ENCODE measurements around the gene TRIM8. TPM values are rescaled to one million over a fixed set of nuclear protein-coding genes. Genes with fewer than 3 reads are reported as not detected.

The TRIM8 gene
- total RNA-seq, 1 experiment from 2014 or later: 36.3 TPM

DNA sequence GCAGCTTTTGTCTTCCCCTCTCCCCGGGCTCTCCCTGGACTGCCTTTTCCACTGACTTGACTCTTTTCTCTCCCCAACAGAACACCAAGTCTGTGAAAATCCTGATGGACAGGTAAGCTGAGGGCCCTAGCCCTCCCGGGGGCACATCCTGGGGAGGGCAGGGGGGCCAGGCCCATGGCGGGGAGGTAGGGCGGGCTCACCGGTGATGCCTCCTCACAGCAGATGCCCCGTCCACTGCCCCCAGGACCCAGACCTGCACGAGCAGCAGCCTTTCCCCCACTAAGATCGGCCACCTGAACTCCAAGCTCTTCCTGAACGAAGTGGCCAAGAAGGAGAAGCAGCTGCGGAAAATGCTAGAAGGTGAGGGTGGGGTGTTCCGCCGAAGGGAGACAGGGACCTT is 11.7 kb downstream of the TRIM8 start:
- ChIA-PET CTCF (interaction anchor here (1.0 to 2.3 kb wide), 3 partner anchors 14 to 23 kb away, joined by 3 to 10 read pairs (median 4); no protein-coding TSS in a partner anchor), POLR2A (no interaction called here)
- TF ChIP-seq ZNF671 (CRISPR knock-in tag; IDR thresholded peaks at IDR 0.05) (no peak), RELA (CRISPR knock-in tag; IDR thresholded peaks at IDR 0.05; ENCODE audit: borderline replicate concordance) (no peak), ZSCAN18 (CRISPR knock-in tag; IDR thresholded peaks at IDR 0.05) (no peak), ZNF396 (CRISPR knock-in tag; IDR thresholded peaks at IDR 0.05; ENCODE audit: borderline replicate concordance) (no peak), ZNF263 (CRISPR knock-in tag; IDR thresholded peaks at IDR 0.05; ENCODE audit: low read depth) (no peak), CREM (CRISPR knock-in tag; IDR thresholded peaks at IDR 0.05) (no peak), ESRRA (CRISPR knock-in tag; IDR thresholded peaks at IDR 0.05; ENCODE audit: borderline replicate concordance) (no peak), SMAD3 (CRISPR knock-in tag; IDR thresholded peaks at IDR 0.05; ENCODE audit: borderline replicate concordance) (no peak)
- TF ChIP-seq, protein P1, sequence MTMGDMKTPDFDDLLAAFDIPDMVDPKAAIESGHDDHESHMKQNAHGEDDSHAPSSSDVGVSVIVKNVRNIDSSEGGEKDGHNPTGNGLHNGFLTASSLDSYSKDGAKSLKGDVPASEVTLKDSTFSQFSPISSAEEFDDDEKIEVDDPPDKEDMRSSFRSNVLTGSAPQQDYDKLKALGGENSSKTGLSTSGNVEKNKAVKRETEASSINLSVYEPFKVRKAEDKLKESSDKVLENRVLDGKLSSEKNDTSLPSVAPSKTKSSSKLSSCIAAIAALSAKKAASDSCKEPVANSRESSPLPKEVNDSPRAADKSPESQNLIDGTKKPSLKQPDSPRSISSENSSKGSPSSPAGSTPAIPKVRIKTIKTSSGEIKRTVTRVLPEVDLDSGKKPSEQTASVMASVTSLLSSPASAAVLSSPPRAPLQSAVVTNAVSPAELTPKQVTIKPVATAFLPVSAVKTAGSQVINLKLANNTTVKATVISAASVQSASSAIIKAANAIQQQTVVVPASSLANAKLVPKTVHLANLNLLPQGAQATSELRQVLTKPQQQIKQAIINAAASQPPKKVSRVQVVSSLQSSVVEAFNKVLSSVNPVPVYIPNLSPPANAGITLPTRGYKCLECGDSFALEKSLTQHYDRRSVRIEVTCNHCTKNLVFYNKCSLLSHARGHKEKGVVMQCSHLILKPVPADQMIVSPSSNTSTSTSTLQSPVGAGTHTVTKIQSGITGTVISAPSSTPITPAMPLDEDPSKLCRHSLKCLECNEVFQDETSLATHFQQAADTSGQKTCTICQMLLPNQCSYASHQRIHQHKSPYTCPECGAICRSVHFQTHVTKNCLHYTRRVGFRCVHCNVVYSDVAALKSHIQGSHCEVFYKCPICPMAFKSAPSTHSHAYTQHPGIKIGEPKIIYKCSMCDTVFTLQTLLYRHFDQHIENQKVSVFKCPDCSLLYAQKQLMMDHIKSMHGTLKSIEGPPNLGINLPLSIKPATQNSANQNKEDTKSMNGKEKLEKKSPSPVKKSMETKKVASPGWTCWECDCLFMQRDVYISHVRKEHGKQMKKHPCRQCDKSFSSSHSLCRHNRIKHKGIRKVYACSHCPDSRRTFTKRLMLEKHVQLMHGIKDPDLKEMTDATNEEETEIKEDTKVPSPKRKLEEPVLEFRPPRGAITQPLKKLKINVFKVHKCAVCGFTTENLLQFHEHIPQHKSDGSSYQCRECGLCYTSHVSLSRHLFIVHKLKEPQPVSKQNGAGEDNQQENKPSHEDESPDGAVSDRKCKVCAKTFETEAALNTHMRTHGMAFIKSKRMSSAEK (CRISPR knock-in tag; IDR thresholded peaks at IDR 0.05; ENCODE audit: borderline replicate concordance): no peak
- no peaks in the 10 kb centered on the region; the same call in 1 of the 2 replicates for H3K27me3 Mint-ChIP-seq (ENCODE audit: low read depth)
- no peak overlapping the region for H3K4me3 Mint-ChIP-seq
- peaks cover 28% of the 10 kb centered on the region for H3K36me3 Mint-ChIP-seq
- no peak for ATAC-seq
- H3K27ac Mint-ChIP-seq: no peak overlapping the region
- H3K4me1 Mint-ChIP-seq: peaks cover 17% of the 10 kb centered on the region
- no peaks in the 10 kb centered on the region for H3K9me3 Mint-ChIP-seq
- no peak for DNase-seq (ENCODE audit: low spot score)

- CTCF ChIA-PET: interaction anchor here (0.8 to 1.4 kb wide), 3 partner anchors 13 to 153 kb away, joined by 3 to 4 read pairs (median 4); partner anchors contain the start of gene SUFU
- POLR2A ChIA-PET: no interaction called here
- Mint-ChIP-seq H3K27me3 (ENCODE audit: low read depth) (no peaks in the 10 kb centered on the region; the same call in 1 of the 2 replicates), H3K27ac (no peak overlapping the region), H3K36me3 (peaks cover 28% of the 10 kb centered on the region), H3K9me3 (no peaks in the 10 kb centered on the region), H3K4me1 (peaks cover 20% of the 10 kb centered on the region), H3K4me3 (no peak overlapping the region)
- TF ChIP-seq ATF2 (CRISPR knock-in tag; IDR thresholded peaks at IDR 0.05; ENCODE audit: borderline replicate concordance, low read depth): no peak
- TF ChIP-seq NFYB (CRISPR knock-in tag; conservative IDR thresholded peaks at IDR 0.05; ENCODE audit: low read depth): no peak
- TF ChIP-seq ERG (CRISPR knock-in tag; IDR thresholded peaks at IDR 0.05): no peak
- TF ChIP-seq CREM (CRISPR knock-in tag; IDR thresholded peaks at IDR 0.05): no peak
- no peak for TF ChIP-seq OVOL2 (CRISPR knock-in tag; IDR thresholded peaks at IDR 0.05; ENCODE audit: borderline replicate concordance)
- TF ChIP-seq, protein P2, sequence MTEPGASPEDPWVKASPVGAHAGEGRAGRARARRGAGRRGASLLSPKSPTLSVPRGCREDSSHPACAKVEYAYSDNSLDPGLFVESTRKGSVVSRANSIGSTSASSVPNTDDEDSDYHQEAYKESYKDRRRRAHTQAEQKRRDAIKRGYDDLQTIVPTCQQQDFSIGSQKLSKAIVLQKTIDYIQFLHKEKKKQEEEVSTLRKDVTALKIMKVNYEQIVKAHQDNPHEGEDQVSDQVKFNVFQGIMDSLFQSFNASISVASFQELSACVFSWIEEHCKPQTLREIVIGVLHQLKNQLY (CRISPR knock-in tag; IDR thresholded peaks at IDR 0.05): no peak
- TF ChIP-seq, protein P1 (CRISPR knock-in tag; IDR thresholded peaks at IDR 0.05; ENCODE audit: borderline replicate concordance): no peak
- TF ChIP-seq JUN (CRISPR knock-in tag; IDR thresholded peaks at IDR 0.05): no peak
- TF ChIP-seq ZNF671 (CRISPR knock-in tag; IDR thresholded peaks at IDR 0.05): no peak
- no peak for TF ChIP-seq SOX15 (CRISPR knock-in tag; IDR thresholded peaks at IDR 0.05)
- TF ChIP-seq ZNF416 (CRISPR knock-in tag; IDR thresholded peaks at IDR 0.05): no peak
- no peak for ATAC-seq
- no peak for DNase-seq (ENCODE audit: low spot score)
Observed at GRCh38 chr10:102656791-102657371, 12.6 kb downstream of the TRIM8 start.

Measured in WTC11 (cell line).